Hematopoietic multipotent progenitor cell (in vitro differentiated cells): ENCODE measurements around the gene PCID2. TPM values are rescaled to one million over a fixed set of nuclear protein-coding genes. Genes with fewer than 3 reads are reported as not detected.

Experiments
- DNase-seq, 3 donors: peaks; one replicate each; pipeline ENCODE4 v3.0.0-alpha.2; 2011 to 2015; ENCODE audit warnings: low read depth in 2 of 3, low spot score in 2 of 3
- total RNA-seq: library from RNA; depleted of rRNA; stranded (reverse); fragments of >200 nt; gene quantifications from one replicate; pipeline ENCODE4 v1.2.3, GENCODE V29; 2012

Gene PCID2
- total RNA-seq, 1 donor, result 43.1 TPM

- no peak for DNase-seq
Observed at GRCh38 chr13:113220141-113220598, 11.7 kb upstream of the PCID2 start.

GRCh38 chr13:113219256-113219940, 10.9 kb upstream of the PCID2 start:
- no peak for DNase-seq

- DNase-seq, result no peak
Observed at GRCh38 chr13:113218586-113218985, 10.1 kb upstream of the PCID2 start.

- DNase-seq, result no peak
Observed at GRCh38 chr13:113216254-113217048, 8.0 kb upstream of the PCID2 start.

GRCh38 chr13:113211774-113212173, 3.3 kb upstream of the PCID2 start:
- DNase-seq, result peak in 2 of 3 donors; percentile 40 to 44

- no peak for DNase-seq
Observed at GRCh38 chr13:113210833-113211232, 2.4 kb upstream of the PCID2 start.

- peak; percentile 59 to 77 (median 69) for DNase-seq
Observed at GRCh38 chr13:113209759-113210421, 1.4 kb upstream of the PCID2 start.

GRCh38 chr13:113209336-113209758, 878 bp upstream of the PCID2 start, which contains the start of gene CUL4A:
TSS of gene CUL4A (plus strand) at chr13:113209613. CDS start at chr13:113209628, 15 bp downstream.
- peak; percentile 46 to 68 (median 60) for DNase-seq

- peak; percentile 13 to 39 (median 17) for DNase-seq
Observed at GRCh38 chr13:113207890-113208420, 514 bp downstream of the PCID2 start.

- DNase-seq, result no peak
Observed at GRCh38 chr13:113207460-113207859, 1.0 kb downstream of the PCID2 start.

- DNase-seq, result peak in 1 of 3 donors; percentile 58
Observed at GRCh38 chr13:113205428-113205931, 3.0 kb downstream of the PCID2 start.

- no peak for DNase-seq
Observed at GRCh38 chr13:113204378-113204734, 4.1 kb downstream of the PCID2 start.

GRCh38 chr13:113203507-113204377, 4.7 kb downstream of the PCID2 start:
- no peak for DNase-seq

- no peak for DNase-seq
Observed at GRCh38 chr13:113202912-113203311, 5.6 kb downstream of the PCID2 start.

GRCh38 chr13:113201815-113202214, 6.7 kb downstream of the PCID2 start:
- no peak for DNase-seq

GRCh38 chr13:113196970-113197737, 11.3 kb downstream of the PCID2 start:
- DNase-seq, result no peak

GRCh38 chr13:113195360-113195759, 13.1 kb downstream of the PCID2 start:
- no peak for DNase-seq

GRCh38 chr13:113192902-113193301, 15.6 kb downstream of the PCID2 start:
- DNase-seq, result no peak

GRCh38 chr13:113192279-113192678, 16.2 kb downstream of the PCID2 start:
- DNase-seq, result no peak
